ENCODE data around the gene MAGI2.

DNA sequence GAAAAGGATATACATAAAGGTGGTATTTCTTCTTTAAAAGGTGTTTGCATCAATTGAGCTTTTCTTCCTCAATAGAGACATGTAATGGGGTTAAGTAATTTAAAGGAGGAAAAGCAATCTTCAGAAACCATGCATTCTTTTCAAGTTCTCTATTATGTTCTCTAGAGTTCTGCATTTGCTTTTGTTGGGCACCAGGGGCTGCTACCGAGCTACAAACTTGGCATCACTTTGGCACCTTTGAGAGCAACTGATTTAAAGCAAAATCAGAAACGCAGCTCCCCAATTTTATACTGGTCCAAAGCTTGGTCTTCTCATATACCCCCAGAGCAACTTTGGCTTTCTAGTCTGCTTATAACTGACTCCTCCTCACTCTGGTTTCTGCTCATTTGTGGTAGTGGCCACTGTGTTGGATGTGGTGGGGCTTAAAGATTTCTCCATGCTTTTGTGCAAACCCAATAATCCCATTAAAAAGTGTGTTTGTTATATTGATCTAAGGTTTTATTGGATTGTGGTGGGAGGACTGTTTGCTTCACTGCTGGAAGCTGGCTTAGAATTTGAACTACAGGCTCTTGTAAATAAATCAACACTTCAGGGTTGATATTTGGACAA, 942.8 kb downstream of the MAGI2 start:
- TF ChIP-seq, protein P1, sequence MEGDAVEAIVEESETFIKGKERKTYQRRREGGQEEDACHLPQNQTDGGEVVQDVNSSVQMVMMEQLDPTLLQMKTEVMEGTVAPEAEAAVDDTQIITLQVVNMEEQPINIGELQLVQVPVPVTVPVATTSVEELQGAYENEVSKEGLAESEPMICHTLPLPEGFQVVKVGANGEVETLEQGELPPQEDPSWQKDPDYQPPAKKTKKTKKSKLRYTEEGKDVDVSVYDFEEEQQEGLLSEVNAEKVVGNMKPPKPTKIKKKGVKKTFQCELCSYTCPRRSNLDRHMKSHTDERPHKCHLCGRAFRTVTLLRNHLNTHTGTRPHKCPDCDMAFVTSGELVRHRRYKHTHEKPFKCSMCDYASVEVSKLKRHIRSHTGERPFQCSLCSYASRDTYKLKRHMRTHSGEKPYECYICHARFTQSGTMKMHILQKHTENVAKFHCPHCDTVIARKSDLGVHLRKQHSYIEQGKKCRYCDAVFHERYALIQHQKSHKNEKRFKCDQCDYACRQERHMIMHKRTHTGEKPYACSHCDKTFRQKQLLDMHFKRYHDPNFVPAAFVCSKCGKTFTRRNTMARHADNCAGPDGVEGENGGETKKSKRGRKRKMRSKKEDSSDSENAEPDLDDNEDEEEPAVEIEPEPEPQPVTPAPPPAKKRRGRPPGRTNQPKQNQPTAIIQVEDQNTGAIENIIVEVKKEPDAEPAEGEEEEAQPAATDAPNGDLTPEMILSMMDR (IDR thresholded peaks at IDR 0.05; ENCODE audit: insufficient read depth, low read length, poor library complexity, severe bottlenecking) = peak; percentile 51
- TF ChIP-seq EZH2phosphoT487 (conservative IDR thresholded peaks at IDR 0.05; ENCODE audit: low read length) = no peak
